Limb (tissue), 2 donors: Measurements from ENCODE around the gene FBLN5.

Experiments
- DNase-seq, 2 donors: peaks; one replicate each; pipeline ENCODE4 v3.0.0-alpha.2; 2016; ENCODE audit errors: extremely low spot score in 2 of 2

The FBLN5 gene

DNA sequence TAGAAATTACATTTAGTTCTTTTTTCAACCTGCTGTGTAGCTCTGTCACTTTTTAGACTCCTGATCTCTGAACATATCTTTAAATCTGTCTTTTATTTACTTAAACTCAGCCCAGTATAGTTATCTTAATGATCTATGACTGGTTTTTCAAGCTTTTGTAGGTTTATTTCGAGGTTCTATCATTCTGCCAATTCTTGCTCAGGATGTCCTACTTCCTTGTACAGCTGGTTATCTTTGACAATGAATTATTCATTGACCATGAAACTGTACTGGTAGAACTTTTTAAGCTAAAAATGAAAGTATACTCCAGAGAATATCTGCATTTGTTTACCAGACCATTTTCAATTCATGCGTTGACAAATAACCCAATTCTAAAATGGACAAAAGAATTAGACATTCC, 118.0 kb downstream of the FBLN5 start:
- no peak for DNase-seq

GRCh38 chr14:91827746-91828145, 119.7 kb downstream of the FBLN5 start:
- no peak for DNase-seq
